Inflammatory macrophage treated with lipopolysaccharide for 4 hours (primary cell): ENCODE results near the gene MLH3.
"Not testable (repeated sequence)": the region's sequence is repeated elsewhere in the genome, so short reads cannot be mapped to it uniquely, and the experiment has no call there.

ENCODE experiments used
- DNase-seq: peaks from one replicate; pipeline ENCODE4 v3.0.0-alpha.2; 2020

MLH3 gene

DNA sequence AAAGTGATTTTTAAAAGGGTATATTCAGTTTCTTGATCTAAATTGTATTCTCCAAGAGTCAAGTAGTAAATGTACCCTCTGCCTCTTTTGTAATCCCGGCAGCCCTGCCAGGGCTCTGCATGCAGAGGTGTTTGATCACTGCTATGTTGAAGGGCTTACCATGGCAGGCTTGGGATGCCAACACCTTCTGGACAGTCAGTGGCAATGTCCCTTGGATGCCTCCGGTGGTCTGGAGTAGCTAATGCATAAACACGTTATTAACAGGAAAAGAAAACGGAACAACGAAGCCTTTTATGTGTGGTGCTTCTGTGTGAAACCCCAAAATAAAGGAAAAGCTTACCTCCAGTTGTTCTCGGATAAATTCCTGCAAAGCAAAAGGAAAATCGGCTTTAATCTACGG is 28.6 kb downstream of the MLH3 start:
- DNase-seq: peak; percentile 28

DNA sequence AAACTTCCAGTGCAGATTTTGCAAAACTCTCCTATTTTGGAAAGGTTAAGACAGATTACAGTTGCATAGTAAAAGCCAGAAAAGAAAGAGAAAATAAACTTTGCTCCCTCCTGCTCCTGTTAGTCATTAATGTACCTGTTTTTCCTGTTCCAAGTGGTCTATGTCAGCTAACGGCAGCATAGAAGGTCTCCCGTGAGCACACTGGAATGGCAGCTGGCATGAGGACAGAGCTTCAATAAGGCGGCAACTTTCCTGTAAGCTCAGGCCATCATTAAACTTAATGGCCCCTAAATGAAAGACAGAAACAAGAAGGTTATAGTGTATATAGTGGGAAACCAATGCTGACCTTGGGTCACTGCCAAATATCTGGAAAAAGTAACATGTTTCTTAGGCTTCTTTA is 32.6 kb downstream of the MLH3 start:
- no peak for DNase-seq

- DNase-seq: no peak
These were observed 34.5 kb downstream of the MLH3 start for GRCh38 chr14:75016815-75017214.

DNA sequence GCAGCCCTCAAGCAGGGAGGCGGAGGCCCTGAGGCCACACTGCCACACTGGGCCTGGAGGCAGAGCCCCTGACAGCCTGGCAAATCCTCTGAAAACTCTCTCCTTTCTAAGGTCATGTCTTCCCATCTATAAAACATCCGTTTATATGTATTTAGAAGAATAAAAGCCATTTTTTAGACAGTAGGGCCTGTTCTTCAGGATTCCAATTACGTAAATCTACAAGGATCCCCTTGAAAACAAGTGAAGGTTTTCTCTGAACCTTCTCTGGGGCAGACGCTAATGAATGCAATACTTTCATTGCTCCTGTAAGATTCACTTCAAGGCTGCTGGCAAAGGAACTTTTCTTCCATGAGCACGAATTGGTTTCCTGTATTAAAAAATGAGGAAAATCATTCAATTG is 35.8 kb downstream of the MLH3 start:
- DNase-seq: no peak

- no peak for DNase-seq
These were observed 38.0 kb downstream of the MLH3 start for GRCh38 chr14:75013290-75013689.

- no peak for DNase-seq
These were observed 39.8 kb downstream of the MLH3 start for GRCh38 chr14:75011356-75011994.

DNA sequence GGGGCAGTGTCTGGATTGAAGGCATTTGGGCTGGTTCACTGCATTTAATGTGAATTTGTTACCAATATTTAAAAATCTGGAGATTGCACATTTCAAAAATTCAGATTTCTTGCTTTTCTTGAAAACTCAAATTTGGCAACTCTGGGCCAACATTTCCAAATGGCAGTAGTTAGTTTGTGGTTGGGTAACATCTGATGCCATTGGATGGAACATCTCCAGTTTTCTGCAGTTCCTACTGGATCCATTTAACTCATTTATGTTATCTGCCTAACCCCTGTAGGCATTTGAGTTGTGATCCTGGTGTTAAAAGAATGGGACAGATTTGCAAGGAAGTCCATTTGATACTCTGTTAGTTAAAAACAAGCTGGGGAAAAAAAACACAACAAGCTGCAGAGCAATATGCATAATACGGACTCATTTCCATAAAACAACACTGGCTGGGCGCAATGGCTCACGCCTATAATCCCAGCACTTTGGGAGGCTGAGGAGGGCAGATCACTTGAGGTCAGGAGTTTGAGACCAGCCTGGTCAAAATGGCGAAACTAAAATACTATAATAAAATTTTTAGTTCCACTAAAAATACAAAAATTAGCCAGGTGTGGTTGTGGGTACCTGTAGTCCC is 40.7 kb downstream of the MLH3 start:
- DNase-seq: no peak

DNA sequence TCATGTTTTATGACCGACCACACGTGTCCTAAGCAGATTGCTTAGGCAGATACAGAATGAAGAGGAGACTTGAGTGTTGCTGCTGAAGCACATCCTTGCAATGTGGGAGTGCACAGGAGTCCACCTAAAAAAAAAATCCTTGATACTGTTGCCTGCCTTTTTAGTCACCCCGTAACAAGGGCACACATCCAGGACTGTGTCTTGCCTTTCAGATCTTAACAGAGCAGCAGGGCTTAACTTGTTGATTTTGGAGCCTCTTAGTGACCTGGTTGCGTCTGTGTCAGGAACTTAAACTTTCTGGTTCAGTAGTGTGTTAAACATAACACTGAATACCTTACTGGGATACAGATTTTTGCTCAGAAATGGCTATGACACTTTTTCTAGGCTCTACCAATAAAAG is 42.1 kb downstream of the MLH3 start:
- DNase-seq: no peak

- no peak for DNase-seq
These were observed 45.9 kb downstream of the MLH3 start for GRCh38 chr14:75005357-75005756.

DNA sequence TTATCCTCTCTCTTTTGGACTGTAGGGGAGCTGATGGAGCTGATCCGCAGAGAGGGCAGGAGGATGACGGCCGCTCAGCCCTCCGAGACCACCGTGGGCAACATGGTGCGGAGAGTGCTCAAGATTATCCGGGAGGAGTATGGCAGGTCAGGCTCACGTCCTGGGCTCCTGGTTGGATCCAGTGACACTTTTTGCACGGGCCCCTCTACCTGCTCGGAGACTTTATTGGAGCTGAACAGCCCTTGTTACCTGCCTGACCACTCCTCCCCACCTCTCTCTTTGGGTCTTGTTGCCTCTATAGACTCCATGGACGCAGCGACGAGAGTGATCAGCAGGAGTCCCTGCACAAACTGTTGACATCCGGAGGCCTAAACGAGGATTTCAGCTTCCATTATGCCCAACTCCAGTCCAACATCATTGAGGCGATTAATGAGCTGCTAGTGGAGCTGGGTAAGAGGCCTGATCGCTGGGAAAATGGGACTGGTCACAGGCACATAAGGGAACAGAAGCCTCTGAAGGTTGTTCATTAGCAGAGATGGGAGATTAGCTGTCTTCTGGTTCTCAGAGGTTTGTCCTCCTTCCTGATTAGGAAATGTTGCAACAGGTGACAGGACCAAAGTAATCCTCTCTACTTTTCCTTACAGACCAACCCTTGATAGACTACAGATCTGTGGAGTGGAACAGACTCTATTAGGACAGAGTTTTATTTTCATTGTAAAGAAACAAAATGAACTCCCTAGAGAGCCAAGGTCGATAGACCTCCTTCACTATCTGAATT is 47.8 kb downstream of the MLH3 start:
- peak; percentile 6 for DNase-seq

DNA sequence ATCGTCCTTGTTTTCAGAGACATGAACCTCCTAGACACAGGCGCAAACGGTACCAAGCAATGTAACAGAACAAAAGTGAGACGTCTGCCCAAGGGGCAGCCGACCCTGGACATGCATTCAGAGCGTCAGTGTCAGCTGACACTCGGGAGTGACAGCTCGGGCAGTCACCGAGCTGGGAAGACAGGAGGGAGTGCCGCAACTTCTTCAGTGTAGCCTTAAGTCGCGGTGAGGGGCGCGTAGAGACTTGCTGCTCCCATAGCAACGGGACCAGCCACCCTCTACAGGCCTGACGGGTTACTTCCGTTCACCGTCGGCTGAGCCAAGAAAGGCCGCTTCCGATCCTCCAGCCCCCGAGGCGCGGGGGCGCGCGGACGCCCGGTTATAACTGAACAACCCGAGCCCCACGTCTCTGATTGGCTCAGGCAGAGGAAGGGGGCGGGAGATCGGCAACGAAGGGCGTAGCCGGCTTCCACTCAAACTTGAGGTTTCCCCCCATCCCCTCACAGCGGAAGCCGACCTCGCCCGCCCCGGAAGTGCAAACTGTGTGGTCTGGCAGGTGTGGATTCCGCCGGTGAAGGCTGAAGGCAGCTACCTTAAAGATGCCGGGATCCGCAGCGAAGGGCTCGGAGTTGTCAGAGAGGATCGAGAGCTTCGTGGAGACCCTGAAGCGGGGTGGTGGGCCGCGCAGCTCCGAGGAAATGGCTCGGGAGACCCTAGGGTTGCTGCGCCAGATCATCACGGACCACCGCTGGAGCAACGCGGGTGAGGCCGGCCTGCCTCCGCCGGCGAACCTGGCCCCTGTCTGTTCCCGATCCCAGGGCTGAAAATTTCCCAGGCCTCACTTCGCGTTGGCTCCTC is 48.6 kb downstream of the MLH3 start, which contains the start of gene EIF2B2:
Gene EIF2B2 (plus strand): TSS at position 530 of the 858 bp plus-strand sequence. CDS start 70 bp downstream, at position 600.
- peak; percentile 96 for DNase-seq

GRCh38 chr14:75001899-75002298 is 49.4 kb downstream of the MLH3 start:
- no peak for DNase-seq

DNA sequence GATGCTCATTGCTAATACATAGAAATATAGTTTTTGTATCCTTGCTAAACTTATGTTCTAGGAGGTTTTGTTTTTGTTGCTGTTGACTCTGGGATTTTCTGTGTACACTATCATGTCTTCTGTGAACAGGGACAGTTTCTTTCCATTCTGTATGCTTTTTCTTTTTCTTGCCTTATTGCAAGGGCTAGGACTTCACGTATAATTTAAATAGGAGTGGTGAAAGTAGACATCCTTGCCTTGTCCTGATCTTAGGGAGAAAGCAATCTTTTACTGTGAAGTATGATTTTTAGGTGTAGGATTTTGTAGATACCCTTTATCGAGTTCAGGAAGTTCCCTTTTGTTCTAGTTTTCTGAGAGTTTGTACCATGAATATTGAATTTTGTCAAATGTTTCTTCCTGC is 50.0 kb downstream of the MLH3 start:
- DNase-seq: no peak

GRCh38 chr14:74995781-74996180 is 55.5 kb downstream of the MLH3 start:
- not testable (repeated sequence) for DNase-seq

- not testable (repeated sequence) for DNase-seq
These were observed 57.1 kb downstream of the MLH3 start for GRCh38 chr14:74994182-74994581.

DNA sequence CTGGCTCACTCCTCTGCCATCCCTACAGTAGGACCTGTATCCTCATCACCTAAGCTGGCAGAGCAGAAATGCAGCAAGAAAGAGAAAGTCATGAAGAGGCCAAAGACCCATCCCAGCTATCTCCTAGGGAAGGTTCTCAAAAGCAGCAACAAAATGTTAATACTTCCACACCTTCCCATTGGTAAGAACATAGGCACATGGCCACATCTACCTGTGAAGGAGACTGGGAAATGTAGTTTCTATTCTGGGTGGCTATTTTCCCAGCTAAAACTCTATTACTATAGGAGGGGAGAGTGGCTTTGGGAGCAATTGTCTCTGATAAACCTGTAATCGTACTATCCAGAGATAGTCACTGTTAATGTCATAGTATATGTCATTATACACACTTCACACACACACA is 62.3 kb downstream of the MLH3 start:
- DNase-seq: no peak

DNA sequence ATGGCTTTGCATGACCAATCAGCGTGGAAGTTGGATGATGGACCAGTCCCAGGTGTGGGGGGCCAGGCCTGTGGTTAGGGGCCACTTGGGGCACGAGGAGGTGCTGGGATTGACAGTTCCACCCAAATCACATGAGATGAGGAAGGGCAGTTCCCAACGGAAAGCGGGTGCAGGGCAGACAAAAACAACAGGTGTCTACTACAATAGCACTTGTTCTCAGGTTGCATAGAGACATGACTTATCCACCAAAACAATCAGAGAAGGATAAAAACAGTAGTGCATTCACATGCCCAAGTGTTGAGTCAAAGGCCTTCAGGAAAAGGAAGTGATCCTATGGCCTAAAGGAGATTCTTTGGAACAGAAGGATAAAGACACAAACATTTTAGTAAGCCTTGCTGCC is 63.1 kb downstream of the MLH3 start:
- DNase-seq: no peak

- DNase-seq: no peak
These were observed 65.5 kb downstream of the MLH3 start for GRCh38 chr14:74985806-74986205.

GRCh38 chr14:74985028-74985310 is 66.3 kb downstream of the MLH3 start:
- no peak for DNase-seq

- no peak for DNase-seq
These were observed 66.8 kb downstream of the MLH3 start for GRCh38 chr14:74984236-74985027.

- DNase-seq: no peak
These were observed 67.9 kb downstream of the MLH3 start for GRCh38 chr14:74983343-74983742.

DNA sequence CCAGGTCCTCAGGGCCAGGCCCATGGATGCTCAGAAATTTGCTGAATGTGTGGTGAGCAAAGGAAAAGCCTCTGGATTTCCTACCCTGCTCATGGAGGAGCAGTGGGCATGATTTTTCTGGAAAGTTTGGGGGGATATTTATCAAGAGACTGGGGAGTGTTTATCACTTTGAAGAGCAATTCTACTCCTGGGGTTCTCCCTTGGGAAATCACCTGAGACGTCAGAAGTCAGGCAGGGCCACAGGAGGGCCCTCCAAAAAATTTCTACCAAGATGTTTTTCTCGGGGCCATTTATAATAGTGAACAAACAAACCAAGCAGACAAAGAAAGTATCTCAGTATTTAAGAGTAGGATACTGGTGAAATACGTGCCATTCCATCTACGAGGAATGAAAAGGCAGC is 68.6 kb downstream of the MLH3 start:
- no peak for DNase-seq

GRCh38 chr14:74981833-74982232 is 69.4 kb downstream of the MLH3 start:
- DNase-seq: no peak
